Cardiac fibroblast (primary cell): ENCODE measurements around the gene INS.

Source experiments
- DNase-seq, 2 donors: peaks; one replicate each; pipeline versions ENCODE4 v3.0.0 to v3.0.0-alpha.2; 2010; ENCODE audit warnings: low read depth in 2 of 2
- H3K4me3 ChIP-seq, 2 donors: replicated peaks in 1 of 2; 1 replicate in 1 of 2; 2 replicates in 1 of 2; pipeline ENCODE4 v1.5.1; 2011; ENCODE audit warnings: low read depth in 2 of 2, low read length in 2 of 2, mild to moderate bottlenecking in 2 of 2, moderate library complexity in 1 of 2
- CTCF ChIP-seq: IDR thresholded peaks from one replicate; pipeline ENCODE4 v1.5.1; 2011; ENCODE audit warnings: low read depth, mild to moderate bottlenecking, low read length, inconsistent platforms

Gene INS

GRCh38 chr11:2129699-2130366 is 31.2 kb downstream of the INS start:
- no peak for TF ChIP-seq CTCF
- H3K4me3 ChIP-seq = no peak overlapping the region
- no peak for DNase-seq

GRCh38 chr11:2129308-2129698 is 31.7 kb downstream of the INS start:
- TF ChIP-seq CTCF = no peak
- H3K4me3 ChIP-seq = no peak overlapping the region
- no peak for DNase-seq

- no peak for TF ChIP-seq CTCF
- no peak overlapping the region for H3K4me3 ChIP-seq
Measured at GRCh38 chr11:2128511-2129307, 32.3 kb downstream of the INS start.

GRCh38 chr11:2128130-2128510 is 32.9 kb downstream of the INS start:
- no peak for DNase-seq
- H3K4me3 ChIP-seq = no peak overlapping the region
- TF ChIP-seq CTCF = no peak

More at GRCh38 chr11:2128511-2129307, 32.3 kb downstream of the INS start:
- no peak for DNase-seq

DNA sequence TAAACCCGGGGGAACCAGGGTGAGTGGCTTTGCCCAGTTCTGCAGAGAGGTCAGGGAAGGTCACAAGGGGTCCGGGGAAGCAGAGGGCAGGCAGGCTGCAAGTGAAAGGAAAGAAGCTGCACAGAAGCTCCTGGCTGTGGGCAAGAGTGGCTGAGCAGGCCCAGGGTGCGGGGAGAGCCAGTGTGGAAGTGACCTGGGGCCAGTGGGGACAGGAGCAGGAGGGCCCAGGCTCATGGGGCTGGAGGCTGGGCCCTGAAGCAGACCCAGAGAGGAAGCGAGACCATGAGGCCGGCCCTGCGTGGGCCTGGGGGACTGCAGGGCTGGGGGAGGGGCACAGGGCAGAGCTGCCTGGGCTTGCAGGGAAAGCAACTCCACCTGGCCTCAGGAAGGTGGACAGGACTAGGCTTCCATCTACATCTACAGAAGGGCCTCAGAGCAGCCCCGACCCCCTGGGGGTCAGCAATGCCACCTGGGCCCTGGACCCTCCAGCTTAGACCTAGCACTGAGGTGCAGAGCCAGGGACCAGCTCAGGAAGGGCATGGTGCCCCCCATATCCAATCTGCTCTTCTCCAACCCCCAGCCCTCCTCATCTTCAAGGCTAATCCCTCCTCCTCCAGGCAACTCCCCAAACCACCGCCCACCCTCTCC is 33.4 kb downstream of the INS start:
- H3K4me3 ChIP-seq = no peak overlapping the region

More for the DNA sequence above, 33.4 kb downstream of the INS start:
- DNase-seq = no peak
- TF ChIP-seq CTCF = no peak
